ENCODE measurements around the gene FOLH1.
A peak's percentile ranks its signal among the peaks of the same experiment; 100 is the strongest.
"Not testable (repeated sequence)": the region's sequence is repeated elsewhere in the genome, so short reads cannot be mapped to it uniquely, and the experiment has no call there.

Gene FOLH1

DNA sequence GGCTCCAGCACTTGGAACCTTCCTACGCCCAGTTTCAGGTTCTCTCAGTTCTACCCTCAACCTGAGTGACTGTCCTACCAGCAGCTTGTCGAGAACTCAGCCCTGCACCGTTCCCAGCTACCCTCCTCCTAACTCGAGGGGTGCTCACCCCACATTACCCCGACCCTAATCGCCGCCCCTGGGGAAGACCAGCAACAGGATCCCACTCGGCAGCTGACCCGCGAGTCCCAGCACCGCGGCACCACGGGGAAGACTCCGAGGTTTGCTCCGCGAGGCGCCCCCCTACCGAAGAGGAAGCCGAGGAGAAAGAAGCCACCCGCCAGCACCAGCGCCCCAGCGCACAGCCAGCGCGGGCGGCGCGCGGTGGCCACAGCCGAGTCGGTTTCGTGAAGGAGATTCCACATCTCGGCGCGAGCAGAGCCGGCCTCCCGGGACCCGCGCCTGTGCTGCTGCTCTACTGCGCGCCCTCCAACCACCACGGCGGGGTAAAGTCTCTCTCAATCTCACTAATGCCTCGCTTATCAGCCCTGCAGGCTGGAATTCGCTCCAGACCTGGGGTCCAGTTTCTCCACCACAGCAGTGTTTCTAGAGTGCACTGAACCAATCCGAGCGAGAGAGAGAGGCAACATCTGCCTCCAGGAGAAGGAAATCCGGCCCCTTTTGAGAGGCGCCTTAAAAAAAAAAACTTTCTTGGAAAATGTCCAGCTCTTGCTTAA lies at the start of gene FOLH1:
FOLH1 (minus strand) TSS at position 597 of the 716 bp plus-strand sequence; CDS start at position 404, 193 bp downstream.
- intact Hi-C loops (cut with DNase I), result no loop called here
- DNase-seq, result peak in 9 of 10 donors; percentile 24 to 94 (median 56)

DNA sequence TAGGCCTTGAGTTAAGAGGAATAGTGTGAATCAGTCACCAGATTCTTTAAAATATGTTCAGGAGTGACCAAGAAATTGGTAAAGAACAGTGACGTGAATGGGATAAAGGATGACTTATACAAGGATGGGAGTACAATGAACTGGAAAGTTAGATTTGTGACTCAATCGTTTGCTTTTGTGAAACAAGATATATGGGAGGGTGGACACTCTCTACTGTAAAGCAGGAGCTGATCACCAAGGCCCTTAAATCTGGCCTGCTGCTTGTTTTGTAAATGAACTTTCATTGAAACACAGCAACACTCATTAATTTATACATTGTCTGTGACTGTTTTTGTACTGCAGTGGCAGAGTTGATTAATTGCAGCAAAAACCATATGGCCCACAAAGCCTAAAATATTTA lies 46.7 kb upstream of the FOLH1 start:
- DNase-seq; intact Hi-C loops (cut with DNase I): not testable (repeated sequence)

DNA sequence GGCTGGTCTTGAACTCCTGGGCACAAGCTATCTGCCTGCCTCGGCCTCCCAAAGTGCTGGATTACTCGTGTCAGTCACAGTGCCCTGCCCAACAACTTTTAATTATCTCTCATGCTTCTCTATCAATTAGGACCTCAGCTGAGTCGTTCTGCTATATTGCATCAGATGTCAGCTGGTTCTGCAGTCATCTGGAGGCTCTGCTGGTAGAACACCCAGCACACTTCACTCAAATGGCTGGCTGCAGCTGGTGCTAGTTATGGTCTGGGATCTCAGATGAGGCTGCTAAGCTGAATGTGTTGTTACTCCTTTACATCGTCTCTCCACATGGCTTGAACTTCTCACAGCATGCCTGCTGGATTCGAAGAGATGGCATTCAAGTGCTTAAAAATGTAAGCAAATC lies 42.8 kb upstream of the FOLH1 start:
- intact Hi-C loops (cut with DNase I), result not testable (repeated sequence)

DNA sequence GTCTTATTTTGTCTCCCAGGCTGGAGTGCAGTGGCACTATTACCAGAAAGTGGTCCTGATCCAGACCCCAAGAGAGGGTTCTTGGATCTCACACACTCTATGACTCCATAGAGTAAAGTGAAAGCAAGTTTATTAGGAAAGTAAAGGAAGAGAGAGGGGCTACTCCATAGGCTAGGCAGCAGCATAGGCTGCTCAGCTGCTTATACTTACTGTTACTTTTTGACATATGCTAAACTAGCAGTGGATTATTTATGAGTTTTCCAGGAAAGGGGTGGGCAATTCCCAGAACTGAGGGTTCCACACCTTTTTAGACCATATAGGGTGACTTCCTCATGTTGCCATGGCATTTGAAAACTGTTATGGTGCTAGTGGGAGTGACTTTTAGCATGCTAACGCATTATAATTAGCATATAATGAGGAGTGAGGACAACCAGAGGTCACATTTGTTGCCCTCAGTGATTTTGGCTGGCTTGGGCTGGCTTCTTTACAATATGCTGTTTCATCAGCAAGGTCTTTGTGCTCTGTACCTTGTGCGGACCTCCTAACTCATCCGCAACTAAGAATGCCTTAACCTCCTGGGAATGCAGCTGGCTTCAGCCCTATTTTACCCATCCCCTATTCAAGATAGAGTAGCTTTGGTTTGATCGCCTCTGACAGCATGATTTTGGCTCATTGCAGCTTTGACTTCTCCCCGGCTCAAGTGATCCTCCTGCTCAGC lies 42.2 kb upstream of the FOLH1 start:
- intact Hi-C loops (cut with DNase I); DNase-seq: not testable (repeated sequence)

More for the DNA sequence above, 42.8 kb upstream of the FOLH1 start:
- not testable (repeated sequence) for DNase-seq

DNA sequence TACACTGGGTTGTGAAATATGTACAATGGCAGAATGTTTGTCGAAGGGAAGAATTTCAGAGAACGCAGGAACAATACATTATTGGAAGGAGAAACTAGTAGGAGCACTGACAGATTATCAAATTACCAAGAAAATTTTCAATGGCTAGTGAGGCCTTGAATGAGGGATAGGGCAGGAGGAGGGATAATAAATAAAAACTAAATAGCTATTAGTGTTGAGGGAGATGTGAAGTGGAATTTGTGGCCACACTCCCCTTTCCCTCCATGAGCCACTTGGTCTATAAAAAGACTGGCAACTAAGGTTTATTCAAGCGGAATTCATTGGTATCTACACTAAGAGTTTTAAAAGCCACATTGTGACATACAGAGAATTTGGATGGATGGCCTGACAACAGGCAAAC lies 41.0 kb upstream of the FOLH1 start:
- intact Hi-C loops (cut with DNase I); DNase-seq: not testable (repeated sequence)

DNA sequence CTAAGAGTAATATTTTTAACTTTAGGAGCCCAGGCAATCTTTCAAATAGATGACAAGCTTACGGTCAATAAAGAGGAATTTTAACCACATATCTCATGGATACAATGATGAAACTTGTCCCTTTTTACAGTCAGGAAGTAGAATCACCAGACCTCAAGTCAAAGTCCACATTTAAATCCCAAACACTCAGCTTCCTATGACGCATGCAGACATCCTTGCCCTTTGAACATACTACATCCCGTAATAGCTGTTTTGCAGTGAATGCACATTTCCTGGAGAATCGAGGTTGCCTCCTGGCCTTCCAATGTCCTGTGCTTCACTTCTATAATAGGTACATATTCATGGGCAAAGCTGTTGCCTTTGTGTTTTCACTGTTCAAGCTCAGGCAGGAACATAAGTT lies 25.3 kb upstream of the FOLH1 start:
- not testable (repeated sequence) for DNase-seq
- intact Hi-C loops (cut with DNase I), result loop anchor here (10.0 kb wide), 1 partner anchor 291 kb away; no protein-coding TSS in a partner anchor

DNA sequence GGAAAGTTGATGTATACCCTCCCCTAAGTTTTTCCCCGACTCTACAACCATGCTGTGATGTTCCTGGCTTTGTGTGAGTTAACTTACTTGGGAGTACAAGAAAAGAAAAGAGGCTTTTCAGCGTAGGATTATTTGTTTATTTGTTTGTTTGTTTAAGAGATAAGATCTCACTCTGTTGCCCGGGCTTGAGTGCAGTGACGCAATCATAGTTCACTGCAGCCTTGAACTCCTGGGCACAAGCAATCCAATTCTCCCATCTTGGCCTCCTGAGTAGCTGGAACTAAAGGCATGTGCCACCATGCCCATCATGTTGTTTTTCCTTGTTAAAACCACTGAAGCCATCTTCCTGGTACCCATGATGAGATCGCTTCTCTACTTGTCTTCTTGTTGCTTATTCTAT lies 24.6 kb upstream of the FOLH1 start:
- intact Hi-C loops (cut with DNase I), result loop anchor here (10.0 kb wide), 1 partner anchor 292 kb away; no protein-coding TSS in a partner anchor
- not testable (repeated sequence) for DNase-seq

DNA sequence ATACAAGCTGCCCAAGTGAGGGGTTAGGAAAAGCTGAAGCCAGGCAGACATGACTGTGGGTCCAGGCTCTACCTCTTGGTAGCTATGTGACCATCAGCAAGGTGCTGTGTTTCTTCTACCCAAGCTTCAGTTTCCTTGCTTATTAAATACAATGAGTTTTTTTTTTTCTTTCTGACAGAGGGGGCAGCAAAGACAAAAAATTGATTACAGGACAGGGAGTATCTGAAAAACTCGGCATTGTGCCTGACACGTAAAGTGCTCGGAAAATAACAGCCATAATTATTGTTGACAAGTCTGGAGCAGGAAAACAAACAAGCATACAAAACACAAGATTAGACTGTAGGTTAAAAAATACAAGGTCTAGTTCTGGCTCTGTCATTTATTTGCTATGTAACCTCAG lies 23.3 kb upstream of the FOLH1 start:
- intact Hi-C loops (cut with DNase I), result loop anchor here (10.0 kb wide), 1 partner anchor 293 kb away; no protein-coding TSS in a partner anchor

DNA sequence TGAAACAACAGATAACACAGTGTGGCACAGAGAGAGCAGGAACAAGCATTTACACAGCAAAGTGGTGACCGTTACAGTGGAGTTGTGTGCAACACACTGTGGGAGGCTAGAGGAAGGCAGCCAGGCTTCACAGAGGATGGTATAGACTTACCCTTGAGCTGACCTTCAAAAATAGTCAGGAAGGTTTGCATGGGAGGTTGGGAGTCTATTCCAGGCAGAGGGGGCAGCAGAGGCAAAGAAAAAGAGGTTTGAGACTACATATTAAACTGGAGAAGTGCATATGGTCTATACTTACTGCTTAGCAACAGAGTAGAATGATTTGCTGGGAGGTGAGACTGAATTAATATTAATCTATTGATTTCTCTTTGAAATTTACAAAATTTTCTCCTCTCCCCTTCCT lies 22.1 kb upstream of the FOLH1 start:
- intact Hi-C loops (cut with DNase I), result loop anchor here (10.0 kb wide), 1 partner anchor 294 kb away; no protein-coding TSS in a partner anchor
- DNase-seq, result not testable (repeated sequence)

More for the DNA sequence above, 23.3 kb upstream of the FOLH1 start:
- DNase-seq, result not testable (repeated sequence)

DNA sequence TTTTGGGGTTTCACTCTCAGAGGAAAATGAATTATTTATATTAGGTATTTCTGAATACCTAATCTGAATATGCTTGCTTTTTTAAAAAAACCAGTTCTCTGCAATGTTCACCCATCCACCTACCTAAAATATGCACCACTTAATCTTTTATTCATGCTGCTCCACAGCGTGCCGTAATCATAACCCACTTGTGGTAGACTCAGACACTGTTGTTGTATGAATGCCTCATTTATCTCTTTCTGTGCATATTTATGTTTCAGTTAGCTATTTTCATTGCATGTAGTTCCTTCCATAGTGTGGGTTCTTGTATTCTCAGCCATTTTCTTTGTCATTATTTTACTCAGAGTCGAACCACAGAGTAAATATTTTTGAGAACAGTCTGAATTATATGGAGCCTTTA lies 21.6 kb upstream of the FOLH1 start:
- intact Hi-C loops (cut with DNase I), result loop anchor here (10.0 kb wide), 1 partner anchor 295 kb away; no protein-coding TSS in a partner anchor
- DNase-seq, result not testable (repeated sequence)

DNA sequence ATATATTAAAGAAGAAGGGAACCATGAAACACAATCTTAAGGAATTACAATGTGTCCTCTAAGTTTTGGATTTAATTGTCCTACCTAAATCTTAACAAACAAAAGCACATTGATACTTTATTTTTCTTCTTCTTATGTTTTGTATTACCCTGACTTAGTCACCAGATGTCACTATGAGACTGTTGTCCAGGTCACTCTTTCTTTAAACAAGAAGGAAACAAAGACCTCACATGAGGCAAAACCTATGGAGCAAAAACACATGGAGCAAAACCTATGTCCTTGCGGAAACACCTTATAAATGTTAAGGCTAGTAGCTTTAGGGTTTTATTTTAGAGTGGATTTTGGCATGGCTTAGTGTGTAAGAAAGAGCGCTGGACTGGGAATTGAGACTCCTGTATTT lies 20.7 kb upstream of the FOLH1 start:
- intact Hi-C loops (cut with DNase I); DNase-seq: not testable (repeated sequence)

DNA sequence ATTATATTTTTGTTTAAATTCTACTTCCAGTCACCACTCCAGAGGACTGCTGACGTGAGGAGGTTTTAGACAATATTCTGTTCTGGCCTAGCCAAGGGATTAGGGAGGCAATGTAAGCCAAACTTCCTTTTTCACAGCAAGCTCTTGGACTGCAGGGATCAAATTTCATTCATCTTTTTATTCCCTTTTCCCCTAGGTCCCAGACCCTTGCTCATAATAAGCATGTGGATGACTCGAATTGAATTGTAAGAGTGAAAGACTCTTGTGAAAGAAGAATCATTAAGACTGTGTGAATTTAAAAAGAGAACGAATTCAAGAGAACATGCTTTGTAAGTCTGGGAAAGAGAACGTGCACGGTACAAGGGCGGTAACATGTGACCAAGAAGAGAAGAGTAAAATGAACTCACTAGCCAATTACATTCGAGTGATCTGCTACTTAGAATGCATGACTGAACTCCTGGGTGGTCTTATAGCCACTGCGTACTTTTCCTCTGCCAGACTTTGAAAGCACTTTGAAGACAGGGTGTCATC lies 16.9 kb upstream of the FOLH1 start:
- DNase-seq; intact Hi-C loops (cut with DNase I): not testable (repeated sequence)

DNA sequence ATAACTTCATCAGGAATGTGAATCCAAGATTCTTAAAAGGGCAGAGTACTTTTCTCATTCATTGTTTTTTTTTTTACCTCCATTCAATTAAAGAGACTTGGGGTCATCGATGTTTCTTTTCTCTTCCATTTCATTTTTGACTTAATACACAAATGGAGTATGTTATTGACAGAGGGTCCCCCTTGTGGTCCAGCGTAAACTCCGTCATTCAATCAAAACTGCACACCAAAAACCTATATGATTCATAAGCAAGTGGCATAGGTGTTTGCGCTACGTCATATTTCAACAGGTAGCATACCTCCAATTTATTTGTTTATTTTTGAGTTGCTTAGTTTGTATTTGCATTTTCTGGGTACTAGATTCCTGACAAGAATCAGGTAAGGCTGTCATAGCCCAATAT lies 12.7 kb upstream of the FOLH1 start:
- intact Hi-C loops (cut with DNase I), result no loop called here
- DNase-seq, result no peak

DNA sequence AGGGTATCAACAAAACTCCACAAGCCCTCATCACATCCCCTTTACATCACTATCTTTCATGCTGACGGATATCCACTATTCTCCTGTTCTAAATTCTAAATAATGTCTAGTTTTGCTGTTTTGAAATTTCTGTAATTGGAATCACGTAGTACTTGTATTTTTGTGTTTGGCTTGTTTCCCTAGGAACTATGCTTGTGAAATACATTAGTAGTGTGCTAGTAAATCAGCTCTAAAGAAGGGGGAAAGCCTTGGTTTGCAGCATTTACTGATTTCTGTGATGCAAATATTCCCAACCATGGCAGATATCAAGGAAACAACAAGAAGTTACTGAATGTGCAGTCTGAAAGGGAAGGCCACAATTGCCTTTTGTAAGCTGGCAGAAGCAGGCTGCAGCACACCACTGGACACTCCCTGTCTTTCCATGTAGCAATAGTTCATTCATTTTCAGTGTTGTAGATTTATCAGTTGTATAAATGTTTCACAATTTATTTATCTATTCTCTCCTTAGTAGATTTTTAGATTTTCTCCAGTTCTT lies 4.7 kb upstream of the FOLH1 start:
- DNase-seq, result peak in 2 of 10 donors; percentile 39 to 87
- intact Hi-C loops (cut with DNase I), result no loop called here

DNA sequence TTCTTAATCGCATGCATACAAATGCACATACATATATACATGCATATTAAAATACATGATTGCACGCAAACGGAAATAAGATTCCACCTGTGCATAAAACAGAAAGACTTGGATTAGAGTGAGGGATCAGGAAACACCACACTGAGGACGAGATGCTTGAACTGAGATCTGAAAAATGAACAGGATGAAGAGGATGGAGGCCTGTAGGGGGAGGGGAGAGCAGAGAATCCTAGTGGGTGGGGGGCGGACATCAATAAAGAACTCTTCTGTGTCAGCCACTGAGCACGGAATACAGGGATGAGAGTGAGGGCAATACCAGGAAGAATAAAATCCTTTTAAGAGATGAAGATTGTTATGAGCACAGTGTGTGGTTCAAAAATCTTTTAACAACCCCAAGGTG lies 1.4 kb downstream of the FOLH1 start:
- peak in 1 of 10 donors; percentile 75 for DNase-seq

DNA sequence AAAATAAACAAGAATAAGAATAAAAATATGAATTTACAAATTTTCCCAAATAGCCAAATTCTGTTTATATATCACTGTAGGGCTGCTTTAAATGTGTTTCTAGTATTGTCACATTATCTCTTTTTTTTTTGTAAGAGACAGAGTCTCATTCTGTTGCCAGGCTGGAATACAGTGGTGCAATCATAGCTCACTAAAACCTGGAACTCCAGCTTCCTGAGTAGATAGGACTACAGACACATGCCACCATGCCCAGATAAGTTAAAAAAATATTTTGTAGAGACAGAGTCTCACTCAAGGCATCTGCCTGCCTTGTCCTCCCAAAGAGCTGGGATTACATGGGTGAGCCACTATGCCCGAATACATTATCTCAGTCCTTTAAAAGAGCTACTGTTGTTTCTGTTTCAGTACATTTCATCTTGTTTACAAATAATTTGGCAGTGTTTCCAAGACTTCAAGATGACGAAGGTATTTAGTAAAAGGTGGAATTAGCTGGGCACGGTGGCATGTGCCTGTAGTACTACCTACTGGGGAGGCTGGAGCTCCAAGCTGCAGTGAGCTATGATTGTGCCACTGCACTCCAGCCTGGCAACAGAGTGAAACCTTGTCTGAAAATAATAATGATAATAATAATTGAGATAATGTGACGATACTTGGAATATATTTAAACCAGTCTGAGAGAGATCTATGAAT lies 6.0 kb downstream of the FOLH1 start:
- intact Hi-C loops (cut with DNase I), result no loop called here
- no peak for DNase-seq

More for the DNA sequence above, 1.4 kb downstream of the FOLH1 start:
- intact Hi-C loops (cut with DNase I), result not testable (repeated sequence)

DNA sequence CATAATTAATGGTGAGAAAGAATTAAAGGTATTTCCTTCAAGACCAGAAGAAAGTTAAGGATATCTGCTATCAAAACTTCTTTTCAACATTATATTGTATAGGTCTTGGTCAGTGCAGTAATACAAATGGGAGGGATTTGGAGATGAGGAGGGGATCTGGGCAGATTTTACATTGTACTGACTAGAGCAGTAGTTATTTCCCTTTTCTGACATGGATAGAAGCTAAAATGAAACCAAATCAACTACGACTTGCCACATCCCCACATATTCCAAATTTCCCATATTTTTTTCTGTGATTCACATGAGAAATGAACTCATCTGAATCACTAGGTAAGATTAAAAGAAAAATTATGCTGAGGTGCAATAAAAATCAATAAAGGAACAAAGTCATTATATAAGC lies 11.6 kb downstream of the FOLH1 start:
- DNase-seq; intact Hi-C loops (cut with DNase I): not testable (repeated sequence)

DNA sequence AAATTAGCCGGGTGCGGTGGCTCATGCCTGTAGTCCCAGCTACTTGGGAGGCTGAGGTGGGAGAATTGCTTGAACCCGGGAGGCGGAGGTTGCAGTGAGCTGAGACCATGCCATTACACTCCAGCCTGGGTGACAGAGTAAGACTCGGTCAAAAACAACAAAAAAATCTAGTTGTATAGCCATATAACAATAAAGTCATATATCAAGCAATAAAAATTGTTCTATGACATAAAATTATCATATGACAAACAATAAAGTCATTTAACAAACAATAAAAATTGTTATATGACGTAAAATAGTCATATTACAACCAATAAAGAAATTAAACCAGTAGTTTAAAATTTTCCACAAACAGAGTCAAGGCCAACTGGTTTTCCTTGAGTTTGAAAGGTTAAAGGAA lies 12.4 kb downstream of the FOLH1 start:
- DNase-seq; intact Hi-C loops (cut with DNase I): not testable (repeated sequence)

DNA sequence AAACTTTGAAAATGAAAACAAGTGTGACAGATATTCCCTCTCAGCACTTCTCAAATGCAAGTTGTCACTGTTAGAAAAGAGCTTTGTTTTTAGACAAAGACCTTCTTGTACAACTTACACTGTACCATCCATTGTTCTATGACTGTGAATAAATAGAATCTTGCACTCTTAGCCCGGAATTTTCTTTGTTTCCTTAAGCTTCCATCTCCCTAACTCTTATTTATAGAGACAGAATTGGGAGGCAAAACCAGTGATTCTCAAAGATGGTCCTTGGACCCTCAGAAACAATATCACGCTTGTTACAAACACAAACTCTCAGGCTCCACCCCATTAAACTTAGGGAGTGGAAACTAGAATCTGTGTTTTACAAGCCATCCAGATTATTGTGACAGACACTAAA lies 18.1 kb downstream of the FOLH1 start:
- DNase-seq; intact Hi-C loops (cut with DNase I): not testable (repeated sequence)

DNA sequence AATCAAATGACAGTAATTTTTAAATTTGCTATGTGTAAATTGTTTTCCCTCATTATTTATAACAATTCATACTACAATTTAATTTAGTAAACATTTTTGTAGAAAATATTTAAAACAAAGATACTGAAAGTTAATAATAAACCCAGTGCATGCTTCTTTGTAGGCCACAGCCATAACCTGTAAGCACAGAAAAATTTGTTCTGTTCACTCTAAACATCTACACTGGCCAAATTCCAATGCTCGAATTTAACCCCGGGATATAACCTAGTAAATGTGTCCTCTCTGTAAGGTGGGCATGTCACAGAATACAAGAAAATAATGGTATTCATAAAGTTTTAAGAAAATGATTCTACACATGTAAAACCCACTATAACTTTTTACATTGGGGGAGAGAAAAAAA lies 22.2 kb downstream of the FOLH1 start:
- DNase-seq; intact Hi-C loops (cut with DNase I): not testable (repeated sequence)
